HCT116 (cell line): ENCODE measurements around the gene PPP2R5A. TPM values are rescaled to one million over a fixed set of nuclear protein-coding genes. Genes with fewer than 3 reads are reported as not detected.

Source experiments
- ATAC-seq: fragments of 200-7000 bp; cut with Tn5 transposase; 2 replicates; pipeline ENCODE4 v1.9.1; 2020; ENCODE audit warnings: mild to moderate bottlenecking, moderate library complexity
- BruUV-seq: library from RNA; stranded (reverse); fragments of 400-500 nt; replicated peaks from 2 replicates; lab custom pipeline; 2021; lab: Mats Ljungman, UMichigan
- CTCF ChIA-PET: fragments of 300-600 bp; sonication (Branson Sonifier 250); formaldehyde crosslinking; loops from one replicate; lab custom pipeline; 2021; ENCODE audit warnings: antibody characterized with exemption; lab: Charles Lee
- POLR2A ChIA-PET: fragments of 300-600, 350-600 bp; sonication (Branson Sonifier 250); formaldehyde crosslinking; loops from one replicate; lab custom pipeline; 2021; ENCODE audit warnings: antibody characterized with exemption; lab: Charles Lee
- RAD21 ChIA-PET, 2 experiments: fragments of 300-600 bp; sonication (Branson Sonifier 250); formaldehyde crosslinking; loops; one replicate each; lab custom pipeline; 2023; ENCODE audit warnings: low total read pairs in 2 of 2; ENCODE audit not compliant: uncharacterized antibody in 2 of 2, unreplicated experiment in 2 of 2, low non-redundant PET in 1 of 2; lab: Charles Lee
- DNase-seq: peaks from one replicate; pipeline ENCODE4 v3.0.0-alpha.2; 2010; ENCODE audit warnings: low read depth, low spot score
- H2AFZ ChIP-seq: fragments of 200-600 bp; shearing (Covaris generic), sonication (generic); 2 replicates; pipeline ENCODE4 v1.6.1; 2017; ENCODE audit warnings: low read depth, mixed run types, mixed read lengths, antibody characterized with exemption, low read length; ENCODE audit not compliant: poor library complexity, severe bottlenecking
- H3K27ac ChIP-seq: 2 replicates; pipeline ENCODE4 v1.5.1; 2012; ENCODE audit warnings: low read depth, low read length
- H3K27me3 ChIP-seq: fragments of 200-600 bp; sonication (generic); 2 replicates; pipeline ENCODE4 v1.6.1; 2016; ENCODE audit warnings: mixed run types, low read length, mixed read lengths; ENCODE audit not compliant: insufficient read depth
- H3K36me3 ChIP-seq, 2 experiments: fragments of 200-500 bp in 1 of 2; fragments of 200-600 bp in 1 of 2; sonication (Bioruptor generic) in 1 of 2; sonication (generic) in 1 of 2; 2 replicates each; pipeline versions ENCODE4 v1.5.1 to v1.6.1; 2014 to 2016; ENCODE audit warnings: low read length in 2 of 2, inconsistent platforms in 1 of 2, mixed read lengths in 1 of 2, mixed run types in 1 of 2; ENCODE audit not compliant: insufficient read depth in 2 of 2, control insufficient read depth in 1 of 2
- H3K4me1 ChIP-seq, 2 experiments: fragments of 200-600 bp in 1 of 2; sonication (generic) in 1 of 2; 2 replicates each; pipeline versions ENCODE4 v1.5.1 to v1.6.1; 2012 to 2017; ENCODE audit warnings: low read length in 2 of 2, inconsistent platforms in 1 of 2, mild to moderate bottlenecking in 1 of 2, mixed read lengths in 1 of 2, mixed run types in 1 of 2, moderate library complexity in 1 of 2; ENCODE audit not compliant: insufficient read depth in 2 of 2, control insufficient read depth in 1 of 2
- H3K4me2 ChIP-seq: fragments of 200-600 bp; sonication (generic); 2 replicates; pipeline ENCODE4 v1.6.1; 2017; ENCODE audit warnings: mixed run types, low read length, mixed read lengths
- H3K4me3 ChIP-seq, 2 experiments: fragments of 200-600 bp in 1 of 2; sonication (generic) in 1 of 2; replicated peaks in 1 of 2; 2 replicates each; pipeline ENCODE4 v1.5.1; 2011 to 2016; ENCODE audit warnings: low read length in 2 of 2, control low read depth in 1 of 2, low read depth in 1 of 2, mild to moderate bottlenecking in 1 of 2, mixed read lengths in 1 of 2, mixed run types in 1 of 2
- H3K79me2 ChIP-seq: fragments of 200-600 bp; sonication (generic); 2 replicates; pipeline ENCODE4 v1.6.1; 2017; ENCODE audit warnings: mild to moderate bottlenecking, mixed run types, low read length, moderate library complexity, mixed read lengths; ENCODE audit not compliant: insufficient read depth
- H3K9ac ChIP-seq: fragments of 200-600 bp; sonication (generic); 2 replicates; pipeline ENCODE4 v1.6.1; 2016; ENCODE audit warnings: low read length, mixed read lengths
- H3K9me2 ChIP-seq: fragments of 200-600 bp; sonication (generic), shearing (Covaris generic); 2 replicates; pipeline ENCODE4 v1.6.1; 2017; ENCODE audit warnings: mixed run types, mild to moderate bottlenecking, moderate library complexity; ENCODE audit not compliant: insufficient read depth
- H3K9me3 ChIP-seq, 2 experiments: fragments of 200-500 bp in 1 of 2; fragments of 200-600 bp in 1 of 2; sonication (Bioruptor generic) in 1 of 2; sonication (generic) in 1 of 2; 2 replicates each; pipeline ENCODE4 v1.6.1; 2014 to 2017; ENCODE audit warnings: low read length in 2 of 2, mixed read lengths in 2 of 2, inconsistent platforms in 1 of 2, low read depth in 1 of 2, mild to moderate bottlenecking in 1 of 2, mixed run types in 1 of 2, moderate library complexity in 1 of 2; ENCODE audit not compliant: control insufficient read depth in 1 of 2, insufficient read depth in 1 of 2
- H4K20me1 ChIP-seq: fragments of 200-600 bp; sonication (generic), shearing (Covaris generic); 2 replicates; pipeline ENCODE4 v1.6.1; 2017; ENCODE audit warnings: mixed run types, mild to moderate bottlenecking, moderate library complexity; ENCODE audit not compliant: insufficient read depth
- CBX3 ChIP-seq: IDR thresholded peaks from 2 replicates; pipeline ENCODE4 v1.6.1; 2012; ENCODE audit warnings: low read depth
- EGR1 ChIP-seq: IDR thresholded peaks from 2 replicates; pipeline ENCODE4 v1.6.1; 2012; ENCODE audit warnings: low read depth
- ELF1 ChIP-seq: IDR thresholded peaks from 2 replicates; pipeline ENCODE4 v1.6.1; 2012; ENCODE audit warnings: low read depth, borderline replicate concordance
- EZH2 ChIP-seq: fragments of 200-600 bp; sonication (generic); IDR thresholded peaks from 2 replicates; pipeline ENCODE4 v1.6.1; 2017; ENCODE audit warnings: antibody characterized with exemption, mixed run types
- FOSL1 ChIP-seq: IDR thresholded peaks from 2 replicates; pipeline ENCODE4 v1.6.1; 2012; ENCODE audit warnings: low read depth
- POLR2A ChIP-seq: IDR thresholded peaks from 2 replicates; pipeline ENCODE4 v1.7.0; 2011; ENCODE audit warnings: borderline replicate concordance; ENCODE audit not compliant: insufficient read depth, insufficient read length; ENCODE audit errors: extremely low read depth
- SP1 ChIP-seq: IDR thresholded peaks from 2 replicates; pipeline ENCODE4 v1.6.1; 2012; ENCODE audit warnings: low read depth
- SRF ChIP-seq: IDR thresholded peaks from 2 replicates; pipeline ENCODE4 v1.6.1; 2012; ENCODE audit warnings: low read depth
- TCF7L2 ChIP-seq: IDR thresholded peaks from 2 replicates; pipeline ENCODE4 v1.7.0; 2011; ENCODE audit warnings: borderline replicate concordance, inconsistent platforms; ENCODE audit not compliant: insufficient read depth, insufficient read length; ENCODE audit errors: extremely low read depth
- ZFX ChIP-seq: fragments of 450-650 bp; IDR thresholded peaks from 2 replicates; pipeline ENCODE4 v1.6.1; 2017
- intact Hi-C: fragments of 100-400 bp; cut with micrococcal nuclease; formaldehyde crosslinking; loops from 2 replicates; pipeline ENCODE4 v1.10.0; 2022
- total RNA-seq: library from RNA; stranded (reverse); gene quantifications from one replicate; pipeline ENCODE4 v1.2.1, GENCODE V29; 2021; ENCODE audit not compliant: unreplicated experiment

The PPP2R5A gene
- total RNA-seq, 1 experiment from 2014 or later: 33.1 TPM

DNA sequence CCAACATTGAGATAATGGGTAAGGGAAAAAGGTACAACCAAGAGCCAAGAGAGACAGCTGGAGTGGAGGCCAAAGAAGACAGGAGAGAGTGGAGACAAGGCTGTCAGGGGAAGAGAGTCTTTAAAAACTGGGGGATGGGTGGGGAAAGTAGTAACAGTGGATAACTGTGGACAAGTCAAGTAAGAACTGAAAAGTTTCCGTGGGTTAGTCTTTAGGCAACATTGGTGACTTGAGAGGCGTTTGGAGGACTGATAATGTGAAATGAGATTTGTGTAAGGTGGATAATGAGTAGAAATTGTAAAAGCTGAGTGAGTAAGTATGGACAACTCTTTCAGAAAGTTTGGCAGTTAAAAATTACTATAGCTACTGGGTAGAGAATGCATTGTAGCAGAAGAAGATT lies 10.4 kb downstream of the PPP2R5A start:
- POLR2A ChIA-PET: interaction anchor here (0.5 kb wide), 1 partner anchor 9 kb away, joined by 3 read pairs; no protein-coding TSS in a partner anchor
- TF ChIP-seq EGR1 (no peak), FOSL1 (no peak), TCF7L2 (no peak), ELF1 (no peak), CBX3 (no peak), POLR2A (no peak)

DNA sequence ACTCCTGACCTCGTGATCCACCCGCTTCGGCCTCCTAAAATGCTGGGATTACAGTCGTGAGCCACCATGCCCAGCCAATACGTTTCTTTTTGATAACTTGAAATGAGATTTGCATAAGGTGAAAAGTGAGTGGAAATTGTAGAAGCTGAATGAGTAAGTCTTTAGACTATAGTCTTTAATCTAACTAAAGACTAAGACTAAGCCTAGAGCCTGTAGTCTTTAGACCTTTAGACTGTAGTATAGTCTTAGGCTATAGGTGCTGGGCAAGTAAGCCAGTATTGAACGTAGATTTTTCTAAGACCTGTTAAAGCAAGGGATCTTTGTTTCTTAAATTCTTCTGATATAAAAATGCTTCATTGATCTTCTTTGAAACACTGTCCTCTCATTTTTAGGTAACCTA lies 12.1 kb downstream of the PPP2R5A start:
- TF ChIP-seq SRF (no peak), EGR1 (no peak), EZH2 (no peak), SP1 (no peak), CBX3 (no peak), ZFX (no peak)
- Histone ChIP-seq H3K27me3 (no peaks in the 10 kb centered on the region), H3K9me3 (no peaks in the 10 kb centered on the region), H3K27ac (no peak overlapping the region), H3K9me2 (no peaks in the 10 kb centered on the region), H3K4me3 (no peak overlapping the region), H3K79me2 (peaks cover 83% of the 10 kb centered on the region), H3K9ac (no peak overlapping the region), H3K4me2 (no peak overlapping the region), H3K4me1 (peaks cover 0 to 3% of the 10 kb centered on the region in 2 experiments; a peak in 1 of 4 replicates), H2AFZ (no peak overlapping the region), H3K36me3 (no peaks in the 10 kb centered on the region), H4K20me1 (0 out of 2 replicates have a peak, but pooled peaks cover 3% of the 10 kb centered on the region)
- ChIA-PET RAD21 (no interaction called here), POLR2A (no interaction called here), CTCF (no interaction called here)
- BruUV-seq: no TSS peak
- DNase-seq (no peak), ATAC-seq (no peak)
- intact Hi-C loops: no loop called here

More for the DNA sequence above, 10.4 kb downstream of the PPP2R5A start:
- BruUV-seq: no TSS peak
- peaks cover 85% of the 10 kb centered on the region for H3K79me2 ChIP-seq
- H3K4me3 ChIP-seq: no peak overlapping the region
- no peaks in the 10 kb centered on the region for H3K27me3 ChIP-seq
- H3K36me3 ChIP-seq: no peaks in the 10 kb centered on the region
- H3K27ac ChIP-seq: no peak overlapping the region
- RAD21 ChIA-PET: no interaction called here
- intact Hi-C loops: no loop called here
- CTCF ChIA-PET: no interaction called here
- H3K4me1 ChIP-seq: peaks cover 11 to 18% of the 10 kb centered on the region in 2 experiments
- H2AFZ ChIP-seq: no peak overlapping the region
- no peak overlapping the region for H3K9ac ChIP-seq
- 0 out of 2 replicates have a peak, but pooled peaks cover 3% of the 10 kb centered on the region for H4K20me1 ChIP-seq
- H3K9me3 ChIP-seq: no peaks in the 10 kb centered on the region
- H3K4me2 ChIP-seq: no peak overlapping the region
- no peak for ATAC-seq
- DNase-seq: no peak
- no peaks in the 10 kb centered on the region for H3K9me2 ChIP-seq
